Neural cell (in vitro differentiated cells): ENCODE data around the gene PLP2. TPM values are rescaled to one million over a fixed set of nuclear protein-coding genes. Genes with fewer than 3 reads are reported as not detected.

Experiments used
- H2AFZ ChIP-seq: fragments of 200-600, 300-800 bp; sonication (generic), shearing (Covaris generic); 2 replicates; pipeline ENCODE4 v1.6.0; 2014; ENCODE audit warnings: low read depth, mild to moderate bottlenecking, antibody characterized with exemption, low read length, moderate library complexity
- H3F3A ChIP-seq: fragments of 200-600 bp; shearing (Covaris generic); 2 replicates; pipeline ENCODE4 v1.6.1; 2016; ENCODE audit warnings: mild to moderate bottlenecking, moderate library complexity, mixed read lengths, antibody characterized with exemption, low read length; ENCODE audit not compliant: insufficient read depth, poor library complexity, severe bottlenecking
- H3K27ac ChIP-seq: fragments of 200-600, 300-800 bp; sonication (generic), shearing (Covaris generic); 2 replicates; pipeline ENCODE4 v1.5.1; 2014; ENCODE audit warnings: mild to moderate bottlenecking, low read length, moderate library complexity
- H3K27me3 ChIP-seq: fragments of 300-800, 200-600 bp; sonication (generic), shearing (Covaris generic); 2 replicates; pipeline ENCODE4 v1.6.0; 2014; ENCODE audit warnings: mild to moderate bottlenecking, low read depth, low read length, moderate library complexity; ENCODE audit not compliant: insufficient read depth
- H3K36me3 ChIP-seq: fragments of 300-800, 200-600 bp; sonication (generic), shearing (Covaris generic); 2 replicates; pipeline ENCODE4 v1.5.1; 2014; ENCODE audit warnings: mild to moderate bottlenecking, antibody characterized with exemption, low read length, moderate library complexity; ENCODE audit not compliant: insufficient read depth
- H3K4me2 ChIP-seq: fragments of 300-800, 200-600 bp; sonication (generic), shearing (Covaris generic); 2 replicates; pipeline ENCODE4 v1.6.0; 2014; ENCODE audit warnings: mild to moderate bottlenecking, low read length
- H3K4me3 ChIP-seq: fragments of 300-800, 200-600 bp; sonication (generic), shearing (Covaris generic); 2 replicates; pipeline ENCODE4 v1.5.1; 2014; ENCODE audit warnings: mild to moderate bottlenecking, low read length, moderate library complexity
- H3K79me2 ChIP-seq: fragments of 200-600 bp; shearing (Covaris generic); replicated peaks from 2 replicates; pipeline ENCODE4 v1.6.0; 2014; ENCODE audit warnings: mild to moderate bottlenecking, low read length, moderate library complexity; ENCODE audit not compliant: insufficient read depth
- H3K9ac ChIP-seq: fragments of 300-800, 200-600 bp; sonication (generic), shearing (Covaris generic); 2 replicates; pipeline ENCODE4 v1.6.1; 2016; ENCODE audit warnings: mild to moderate bottlenecking, low read length, mixed read lengths
- H3K9me2 ChIP-seq: fragments of 200-600 bp; shearing (Covaris generic); 2 replicates; pipeline ENCODE4 v1.6.1; 2016; ENCODE audit warnings: mild to moderate bottlenecking, low read length, mixed read lengths; ENCODE audit not compliant: insufficient read depth
- H3K9me3 ChIP-seq: fragments of 200-600, 300-800 bp; sonication (generic), shearing (Covaris generic); 2 replicates; pipeline ENCODE4 v1.6.1; 2016; ENCODE audit warnings: mild to moderate bottlenecking, mixed run types, low read length, moderate library complexity, mixed read lengths
- H4K20me1 ChIP-seq: fragments of 200-600 bp; shearing (Covaris generic); 2 replicates; pipeline ENCODE4 v1.6.1; 2016; ENCODE audit warnings: mild to moderate bottlenecking, mixed run types; ENCODE audit not compliant: insufficient read depth
- CTCF ChIP-seq: fragments of 450-650 bp; IDR thresholded peaks from 2 replicates; pipeline ENCODE4 v1.5.1; 2014; ENCODE audit warnings: antibody characterized with exemption, mild to moderate bottlenecking, moderate library complexity; ENCODE audit not compliant: poor library complexity, severe bottlenecking
- EP300 ChIP-seq: fragments of 450-650 bp; conservative IDR thresholded peaks from 2 replicates; pipeline ENCODE4 v1.6.1; 2014; ENCODE audit warnings: antibody characterized with exemption, mild to moderate bottlenecking, moderate library complexity; ENCODE audit not compliant: poor library complexity, severe bottlenecking
- EZH2 ChIP-seq: fragments of 200-600, 300-800 bp; shearing (Covaris generic), sonication (generic); IDR thresholded peaks from 2 replicates; pipeline ENCODE4 v1.6.1; 2014; ENCODE audit warnings: antibody characterized with exemption, low read length, borderline replicate concordance, mild to moderate bottlenecking; ENCODE audit not compliant: insufficient read depth, poor library complexity, severe bottlenecking
- MXI1 ChIP-seq: fragments of 450-650 bp; conservative IDR thresholded peaks from 2 replicates; pipeline ENCODE4 v1.6.1; 2014; ENCODE audit warnings: antibody characterized with exemption, mild to moderate bottlenecking; ENCODE audit not compliant: poor library complexity, severe bottlenecking
- POLR2AphosphoS5 ChIP-seq: IDR thresholded peaks from 2 replicates; pipeline ENCODE4 v1.6.1; 2012
- RAD21 ChIP-seq: fragments of 450-650 bp; conservative IDR thresholded peaks from 2 replicates; pipeline ENCODE4 v1.6.1; 2014; ENCODE audit warnings: antibody characterized with exemption, mild to moderate bottlenecking, moderate library complexity
- REST ChIP-seq: IDR thresholded peaks from 2 replicates; pipeline ENCODE4 v1.6.1; 2012; ENCODE audit warnings: borderline replicate concordance
- SMC3 ChIP-seq: fragments of 450-650 bp; conservative IDR thresholded peaks from 2 replicates; pipeline ENCODE4 v1.6.1; 2014; ENCODE audit warnings: antibody characterized with exemption, mild to moderate bottlenecking, moderate library complexity; ENCODE audit not compliant: poor library complexity
- TAF1 ChIP-seq: IDR thresholded peaks from 2 replicates; pipeline ENCODE4 v1.6.1; 2012; ENCODE audit warnings: low read depth
- polyA plus RNA-seq: library from polyadenylated mRNA; depleted of rRNA; stranded (reverse); fragments of >200 nt; gene quantifications from 2 replicates; pipeline ENCODE4 v1.2.3, GENCODE V29; 2014
- small RNA-seq, 3 experiments: library from RNA; depleted of rRNA; stranded (forward); fragments of <200 nt; gene quantifications; one replicate each; pipeline ENCODE3, GENCODE V24; 2012

The PLP2 gene
- polyA plus RNA-seq, 1 donor from 2014 or later: not detected

GRCh38 chrX:49221868-49222267, 50.2 kb downstream of the PLP2 start:
- no peak overlapping the region for H2AFZ ChIP-seq
- no peaks in the 10 kb centered on the region for H3K36me3 ChIP-seq
- no peak for TF ChIP-seq TAF1
- no peak for TF ChIP-seq SMC3
- TF ChIP-seq MXI1: no peak
- no peak for TF ChIP-seq CTCF
- TF ChIP-seq POLR2AphosphoS5: no peak
- TF ChIP-seq RAD21: no peak
- TF ChIP-seq REST: no peak
- TF ChIP-seq EP300: no peak
- no peak for TF ChIP-seq EZH2
- H3K9me2 ChIP-seq: no peaks in the 10 kb centered on the region
- H3K9me3 ChIP-seq: no peaks in the 10 kb centered on the region
- no peak overlapping the region for H3K4me3 ChIP-seq
- no peaks in the 10 kb centered on the region for H3F3A ChIP-seq
- no peak overlapping the region for H3K4me2 ChIP-seq
- no peaks in the 10 kb centered on the region for H4K20me1 ChIP-seq
- no peaks in the 10 kb centered on the region for H3K79me2 ChIP-seq
- H3K27me3 ChIP-seq: no peaks in the 10 kb centered on the region
- H3K27ac ChIP-seq: no peak overlapping the region
- no peak overlapping the region for H3K9ac ChIP-seq

Small RNA genes within 50 kb of the gene (small RNA-seq; reads per million reads assigned to genes)
- 0 to 0.16 (median 0) reads per million in 3 experiments for gene RN7SL262P

Other genes starting within 250 kb of the PLP2 start
- gene OTUD5, start 214.3 kb upstream of the PLP2 start, polyA plus RNA-seq: 34.3 and 35.9 TPM in 2 replicates
- gene KCND1, start 200.1 kb upstream of the PLP2 start, polyA plus RNA-seq: 3.7 and 4.8 TPM in 2 replicates
- gene GRIPAP1, start 169.6 kb upstream of the PLP2 start, polyA plus RNA-seq: 134 and 138 TPM in 2 replicates
- 8.9 and 17.9 TPM in 2 replicates for gene TFE3, start 128.5 kb upstream of the PLP2 start, polyA plus RNA-seq
- 2.8 and 3.1 TPM in 2 replicates for gene CCDC120, start 112.9 kb upstream of the PLP2 start, polyA plus RNA-seq
- 7.3 and 10.8 TPM in 2 replicates for gene PRAF2, start 97.9 kb upstream of the PLP2 start, polyA plus RNA-seq
- gene WDR45, start 92.0 kb upstream of the PLP2 start, polyA plus RNA-seq: 26.5 and 29.5 TPM in 2 replicates
- gene GPKOW, start 48.2 kb upstream of the PLP2 start, polyA plus RNA-seq: 22.9 and 27.3 TPM in 2 replicates
- gene MAGIX, start 9.1 kb upstream of the PLP2 start, polyA plus RNA-seq: 4.2 and 12.2 TPM in 2 replicates
- 0.45 TPM in 1 of 2 replicates, not detected in the other for gene PRICKLE3, start 14.5 kb downstream of the PLP2 start, polyA plus RNA-seq
- 240 and 281 TPM in 2 replicates for gene SYP, start 28.3 kb downstream of the PLP2 start, polyA plus RNA-seq
- gene CACNA1F, start 61.4 kb downstream of the PLP2 start, polyA plus RNA-seq: not detected in 2 replicates
- 16.3 and 17.0 TPM in 2 replicates for gene CCDC22, start 63.6 kb downstream of the PLP2 start, polyA plus RNA-seq
- gene FOXP3, start 92.8 kb downstream of the PLP2 start, polyA plus RNA-seq: not detected in 2 replicates
- 20.4 and 21.0 TPM in 2 replicates for gene PPP1R3F, start 97.9 kb downstream of the PLP2 start, polyA plus RNA-seq
- not detected in 2 replicates for gene GAGE10, start 131.7 kb downstream of the PLP2 start, polyA plus RNA-seq
- gene GAGE12J, start 150.1 kb downstream of the PLP2 start, polyA plus RNA-seq: not detected in 2 replicates
- gene GAGE13, start 159.7 kb downstream of the PLP2 start, polyA plus RNA-seq: not detected in 2 replicates